Spleen (tissue), 11 donors: ENCODE data around the gene GYS1. TPM values are rescaled to one million over a fixed set of nuclear protein-coding genes. Genes with fewer than 3 reads are reported as not detected.

Experiments
- DNase-seq: peaks from one replicate; pipeline ENCODE4 v3.0.0-alpha.2; 2020
- H3K27ac ChIP-seq, 8 donors: fragments of 200-600 bp; sonication (generic) in 7 of 8; 1 replicate in 4 of 8; 2 replicates in 4 of 8; pipeline versions ENCODE4 v1.5.0 to v1.8.0; 2016 to 2021; ENCODE audit warnings: inconsistent platforms in 4 of 8, mild to moderate bottlenecking in 4 of 8, moderate library complexity in 1 of 8
- H3K27me3 ChIP-seq, 7 donors: fragments of 200-600 bp; sonication (generic) in 6 of 7; replicated peaks in 1 of 7; 1 replicate in 4 of 7; 2 replicates in 3 of 7; pipeline versions ENCODE4 v1.5.0 to v1.8.0; 2016 to 2021; ENCODE audit warnings: inconsistent platforms in 3 of 7, mild to moderate bottlenecking in 1 of 7
- H3K36me3 ChIP-seq, 6 donors: fragments of 200-600 bp; sonication (generic) in 5 of 6; 1 replicate in 4 of 6; 2 replicates in 2 of 6; pipeline versions ENCODE4 v1.5.0 to v1.8.0; 2016 to 2021; ENCODE audit warnings: inconsistent platforms in 2 of 6
- H3K4me1 ChIP-seq, 6 donors: fragments of 200-600 bp; sonication (generic) in 5 of 6; 1 replicate in 3 of 6; 2 replicates in 3 of 6; pipeline versions ENCODE4 v1.5.0 to v1.8.0; 2016 to 2021; ENCODE audit warnings: inconsistent platforms in 3 of 6
- H3K4me3 ChIP-seq, 8 donors: fragments of 200-600 bp; sonication (generic) in 7 of 8; 1 replicate in 4 of 8; 2 replicates in 4 of 8; pipeline versions ENCODE4 v1.5.0 to v1.8.0; 2016 to 2021; ENCODE audit warnings: inconsistent platforms in 4 of 8, mild to moderate bottlenecking in 4 of 8, moderate library complexity in 2 of 8
- H3K9me3 ChIP-seq, 8 donors: fragments of 200-600 bp; sonication (generic) in 7 of 8; 1 replicate in 4 of 8; 2 replicates in 4 of 8; pipeline versions ENCODE4 v1.5.0 to v1.8.0; 2016 to 2021; ENCODE audit warnings: inconsistent platforms in 4 of 8
- POLR2A ChIP-seq, 3 donors: fragments of 450-650 bp; IDR thresholded peaks; one replicate each; pipeline ENCODE4 v1.5.1; 2017; ENCODE audit warnings: antibody characterized with exemption in 3 of 3, mild to moderate bottlenecking in 1 of 3
- POLR2AphosphoS5 ChIP-seq, 3 donors: sonication (generic); formaldehyde crosslinking; IDR thresholded peaks; one replicate each; pipeline ENCODE4 v1.5.1; 2017; ENCODE audit warnings: antibody characterized with exemption in 3 of 3
- WGBS, 5 donors: extraction: QIAGEN DNeasy Blood & Tissue Kit in 3 of 5; methylation state at CpG; one replicate each; pipeline versions ENCODE4 v1.1.5 to v1.1.7; 2013 to 2018; 5-methylcytosine and 5-hydroxymethylcytosine counted together
- intact Hi-C: fragments of 100-400 bp; cut with DNase I; formaldehyde crosslinking; loops from one replicate; pipeline ENCODE4 v1.15.0; 2023; ENCODE audit warnings: low total_unique reads
- polyA plus RNA-seq, 3 donors: library from polyadenylated mRNA; stranded (reverse); fragments of 200-250 nt; gene quantifications; one replicate each; pipeline ENCODE4 v1.2.1, GENCODE V29; 2013
- total RNA-seq, 7 donors: library from RNA; depleted of rRNA in 3 of 7; stranded (reverse); fragments of >200 nt in 3 of 7; fragmentation: NEBNext Ultra II Directional in 4 of 7; extraction: Animal tissue kit (Norgen Biotek cat#: 25700) in 4 of 7; gene quantifications; one replicate each; pipeline versions ENCODE4 v1.1.0 to v1.2.1, GENCODE V29; 2016 to 2021
- TF ChIP-seq, protein P1 (sequence below), 11 experiments: fragments of 200-600 bp in 7 of 11; fragments of 450-650 bp in 4 of 11; sonication (generic) in 4 of 11; IDR thresholded peaks in 8 of 11; conservative IDR thresholded peaks in 3 of 11; 1 replicate in 7 of 11; 2 replicates in 4 of 11; pipeline versions ENCODE4 v1.4.0 to v1.8.0; 2016 to 2021; ENCODE audit warnings: antibody characterized with exemption in 11 of 11, inconsistent platforms in 4 of 11, mild to moderate bottlenecking in 1 of 11
- donor health status: healthy with polysubstance abuse.
- donor health status: DM: no; HTN: no; CAD: no; lungs with moderate emphysema.
- donor health status: DM: no; HTN: no; CAD: no.
- donor health status: Bipolar disorder and iron deficiency.
- donor health status: healthy.
- donor health status: DM: no; HTN: no; CAD: no.
- donor health status: DM: yes; HTN: yes; CAD: no.

GYS1 gene
- total and polyA plus RNA-seq, 10 donors, result 11.9 to 47.1 (median 30.5) TPM

DNA sequence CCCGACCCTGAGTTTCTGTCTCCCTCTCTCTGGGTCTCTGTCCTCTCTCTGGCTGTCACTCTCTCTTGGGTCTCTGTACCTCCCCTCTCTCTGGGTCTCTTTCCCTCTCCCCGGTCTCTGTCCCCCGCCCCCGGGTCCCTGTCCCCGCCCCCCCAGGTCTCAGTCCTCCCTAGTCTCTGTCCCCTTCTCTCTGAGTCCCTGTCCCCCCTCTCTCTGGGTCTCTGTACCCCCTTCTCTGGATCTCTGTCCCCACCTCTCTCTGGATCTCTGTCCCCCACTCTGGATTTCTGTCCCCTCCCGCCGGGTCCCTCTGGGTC, 30.3 kb downstream of the GYS1 start:
- intact Hi-C loops, result loop anchor here (10.0 kb wide), 1 partner anchor 88 kb away; the partner anchor contains the start of gene PPP1R15A
- Histone ChIP-seq H3K4me3 (peak overlapping the region in 3 of 8 donors; percentile 14 to 99 (median 24)), H3K27me3 (no peaks in the 10 kb centered on the region), H3K9me3 (no peaks in the 10 kb centered on the region), H3K36me3 (peaks cover 3 to 50% (median 16%) of the 10 kb centered on the region in 6 donors), H3K4me1 (peaks cover 34 to 92% (median 72%) of the 10 kb centered on the region in 6 donors), H3K27ac (peak overlapping the region; percentile 70 to 98 (median 96))
- no peak for DNase-seq
- TF ChIP-seq POLR2A (IDR thresholded peaks at IDR 0.05) (no peak), POLR2AphosphoS5 (IDR thresholded peaks at IDR 0.05) (no peak)
- TF ChIP-seq, protein P1, sequence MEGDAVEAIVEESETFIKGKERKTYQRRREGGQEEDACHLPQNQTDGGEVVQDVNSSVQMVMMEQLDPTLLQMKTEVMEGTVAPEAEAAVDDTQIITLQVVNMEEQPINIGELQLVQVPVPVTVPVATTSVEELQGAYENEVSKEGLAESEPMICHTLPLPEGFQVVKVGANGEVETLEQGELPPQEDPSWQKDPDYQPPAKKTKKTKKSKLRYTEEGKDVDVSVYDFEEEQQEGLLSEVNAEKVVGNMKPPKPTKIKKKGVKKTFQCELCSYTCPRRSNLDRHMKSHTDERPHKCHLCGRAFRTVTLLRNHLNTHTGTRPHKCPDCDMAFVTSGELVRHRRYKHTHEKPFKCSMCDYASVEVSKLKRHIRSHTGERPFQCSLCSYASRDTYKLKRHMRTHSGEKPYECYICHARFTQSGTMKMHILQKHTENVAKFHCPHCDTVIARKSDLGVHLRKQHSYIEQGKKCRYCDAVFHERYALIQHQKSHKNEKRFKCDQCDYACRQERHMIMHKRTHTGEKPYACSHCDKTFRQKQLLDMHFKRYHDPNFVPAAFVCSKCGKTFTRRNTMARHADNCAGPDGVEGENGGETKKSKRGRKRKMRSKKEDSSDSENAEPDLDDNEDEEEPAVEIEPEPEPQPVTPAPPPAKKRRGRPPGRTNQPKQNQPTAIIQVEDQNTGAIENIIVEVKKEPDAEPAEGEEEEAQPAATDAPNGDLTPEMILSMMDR (IDR thresholded peaks at IDR 0.05 in 8 of 11, conservative IDR thresholded peaks at IDR 0.05 in 3 of 11), result no peak
- WGBS, 5 donors, result 25 to 46% (median 30%) methylated on average over 6 to 7 of the region's 7 CpGs

DNA sequence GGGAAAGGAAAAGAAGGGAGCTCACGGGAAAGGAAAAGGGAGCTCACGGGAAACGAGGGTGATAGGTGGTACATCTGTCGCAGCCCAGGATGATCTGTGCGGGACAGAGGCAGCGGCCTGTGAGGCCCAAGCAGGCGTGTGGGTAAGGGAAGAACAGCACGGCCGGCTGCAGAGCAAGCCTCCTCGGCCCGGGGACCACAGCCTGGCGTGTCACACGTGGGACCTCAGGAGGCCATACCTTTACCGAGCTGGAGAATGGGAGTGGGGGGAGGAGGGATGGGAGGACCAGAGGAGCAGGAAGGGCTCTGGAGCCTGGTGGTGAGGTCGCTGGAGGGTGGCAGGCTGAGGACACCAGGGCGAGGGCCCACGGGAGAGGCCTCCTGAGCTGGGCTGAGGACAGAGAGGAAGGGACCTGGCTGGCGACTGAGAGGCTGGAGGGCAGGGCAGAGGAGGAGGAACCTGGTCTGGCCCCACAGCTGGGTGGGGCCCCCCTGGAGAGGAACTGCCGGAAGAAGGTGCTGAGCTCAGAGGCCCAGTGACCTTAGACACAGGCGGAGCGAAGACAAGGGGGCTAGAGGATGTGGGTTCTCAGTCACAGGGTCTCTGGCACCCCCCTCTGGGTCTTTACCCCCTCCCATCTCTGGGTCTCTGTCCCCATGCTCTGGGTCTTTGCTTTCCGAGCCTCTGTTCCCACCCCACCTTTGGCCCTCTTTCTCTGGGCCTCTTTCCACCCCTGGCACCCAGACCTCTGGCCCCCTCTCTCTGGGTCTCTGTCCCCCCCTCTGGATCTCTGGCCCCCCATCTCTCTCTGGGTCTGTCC, 30.9 kb downstream of the GYS1 start:
- Histone ChIP-seq H3K9me3 (no peaks in the 10 kb centered on the region), H3K36me3 (peaks cover 3 to 50% (median 13%) of the 10 kb centered on the region in 6 donors), H3K27me3 (no peaks in the 10 kb centered on the region), H3K27ac (peak overlapping the region; percentile 70 to 98 (median 96)), H3K4me3 (peak overlapping the region in 3 of 8 donors; percentile 14 to 99 (median 24)), H3K4me1 (peaks cover 31 to 91% (median 66%) of the 10 kb centered on the region in 6 donors)
- intact Hi-C loops, result loop anchor here (10.0 kb wide), 1 partner anchor 87 kb away; the partner anchor contains the start of gene PPP1R15A
- peak; percentile 96 for DNase-seq
- 25 to 37% (median 27%) methylated on average over 21 to 22 of the region's 22 CpGs for WGBS, 5 donors
- peak; percentile 90 to 91 (median 91) for TF ChIP-seq POLR2AphosphoS5 (IDR thresholded peaks at IDR 0.05)
- peak in 2 of 3 donors; percentile 53 to 61 for TF ChIP-seq POLR2A (IDR thresholded peaks at IDR 0.05)
- TF ChIP-seq, protein P1 (IDR thresholded peaks at IDR 0.05 in 8 of 11, conservative IDR thresholded peaks at IDR 0.05 in 3 of 11), result no peak

DNA sequence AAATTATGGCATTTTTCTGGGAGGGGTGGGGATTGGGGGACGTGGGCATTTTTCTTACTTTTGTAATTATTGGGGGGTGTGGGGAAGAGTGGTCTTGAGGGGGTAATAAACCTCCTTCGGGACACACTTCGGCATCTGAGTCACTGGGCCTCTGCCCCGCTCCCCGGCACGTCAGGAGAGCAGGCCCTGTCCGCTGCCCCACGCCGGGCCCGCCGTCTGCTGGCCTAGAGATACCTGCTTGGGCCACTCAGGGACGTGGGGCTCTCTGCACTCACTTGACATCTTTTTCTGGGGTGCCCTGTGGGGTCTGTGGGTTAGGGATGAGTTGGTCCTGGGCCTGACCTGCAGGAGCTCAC, 31.5 kb downstream of the GYS1 start:
- Histone ChIP-seq H3K4me3 (peak overlapping the region in 2 of 8 donors; percentile 24 to 99), H3K4me1 (peaks cover 25 to 86% (median 60%) of the 10 kb centered on the region in 6 donors), H3K27ac (peak overlapping the region; percentile 70 to 98 (median 96)), H3K9me3 (no peaks in the 10 kb centered on the region), H3K27me3 (no peaks in the 10 kb centered on the region), H3K36me3 (peaks cover under 1 to 50% (median 7%) of the 10 kb centered on the region in 6 donors)
- DNase-seq, result peak; percentile 83
- 75 to 88% (median 84%) methylated on average over 9 to 12 of the region's 12 CpGs for WGBS, 5 donors
- intact Hi-C loops, result loop anchor here (10.0 kb wide), 1 partner anchor 87 kb away; the partner anchor contains the start of gene PPP1R15A
- TF ChIP-seq POLR2AphosphoS5 (IDR thresholded peaks at IDR 0.05) (no peak), POLR2A (IDR thresholded peaks at IDR 0.05) (no peak)
- TF ChIP-seq, protein P1 (IDR thresholded peaks at IDR 0.05 in 8 of 11, conservative IDR thresholded peaks at IDR 0.05 in 3 of 11), result no peak
